SK-N-SH (cell line): ENCODE results near the gene KIFC3. TPM values are rescaled to one million over a fixed set of nuclear protein-coding genes. Genes with fewer than 3 reads are reported as not detected.
"Not testable (repeated sequence)": the region's sequence is repeated elsewhere in the genome, so short reads cannot be mapped to it uniquely, and the experiment has no call there.

Source experiments
- CTCF ChIA-PET: fragments of 300-600, 350-600 bp; formaldehyde crosslinking; extraction: SDS; loops from one replicate; lab custom pipeline; 2021; lab: Yijun Ruan, JAX
- POLR2A ChIA-PET: fragments of 350-600 bp; sonication (Branson Sonifier 250); formaldehyde crosslinking; extraction: SDS; loops from one replicate; lab custom pipeline; 2020; ENCODE audit warnings: antibody characterized with exemption, inconsistent platforms; lab: Yijun Ruan, JAX
- DNase-seq: peaks from one replicate; pipeline ENCODE4 v3.0.0; 2012
- H2AFZ ChIP-seq: fragments of 200-600 bp; sonication (generic); 2 replicates; pipeline ENCODE4 v1.8.1; 2016; ENCODE audit warnings: antibody characterized with exemption, mild to moderate bottlenecking, low read depth
- H3F3A ChIP-seq: fragments of 200-600 bp; sonication (generic); replicated peaks from 2 replicates; pipeline ENCODE3; 2016; ENCODE audit warnings: antibody characterized with exemption, mild to moderate bottlenecking; ENCODE audit not compliant: insufficient read depth
- H3K27ac ChIP-seq, 2 experiments: fragments of 200-500 bp in 1 of 2; fragments of 200-600 bp in 1 of 2; sonication (Bioruptor generic) in 1 of 2; sonication (generic), shearing (Covaris generic) in 1 of 2; 2 replicates each; pipeline versions ENCODE4 v1.5.1 to v1.6.1; 2014 to 2016; ENCODE audit warnings: low read depth in 2 of 2, inconsistent platforms in 1 of 2, low read length in 1 of 2, mild to moderate bottlenecking in 1 of 2, mixed read lengths in 1 of 2
- H3K27me3 ChIP-seq: fragments of 200-600 bp; sonication (generic), shearing (Covaris generic); 2 replicates; pipeline ENCODE4 v1.6.1; 2016; ENCODE audit warnings: mixed run types; ENCODE audit not compliant: insufficient read depth
- H3K36me3 ChIP-seq, 2 experiments: fragments of 200-500 bp in 1 of 2; fragments of 200-600 bp in 1 of 2; sonication (Bioruptor generic) in 1 of 2; sonication (generic) in 1 of 2; replicated peaks in 1 of 2; 2 replicates each; pipeline versions ENCODE3 to v1.5.1; 2014 to 2016; ENCODE audit warnings: low read length in 1 of 2, mild to moderate bottlenecking in 1 of 2; ENCODE audit not compliant: insufficient read depth in 2 of 2, control insufficient read depth in 1 of 2
- H3K4me1 ChIP-seq, 2 experiments: fragments of 200-500 bp in 1 of 2; fragments of 200-600 bp in 1 of 2; sonication (Bioruptor generic) in 1 of 2; sonication (generic), shearing (Covaris generic) in 1 of 2; 2 replicates each; pipeline versions ENCODE4 v1.5.1 to v1.6.1; 2014 to 2016; ENCODE audit warnings: low read depth in 1 of 2, low read length in 1 of 2, mixed run types in 1 of 2; ENCODE audit not compliant: insufficient read depth in 2 of 2, control insufficient read depth in 1 of 2
- H3K4me2 ChIP-seq: fragments of 200-600 bp; sonication (generic), shearing (Covaris generic); 2 replicates; pipeline ENCODE4 v1.6.1; 2017; ENCODE audit warnings: mixed run types
- H3K4me3 ChIP-seq, 2 experiments: fragments of 200-500 bp in 1 of 2; fragments of 200-600 bp in 1 of 2; sonication (Bioruptor generic) in 1 of 2; sonication (generic), shearing (Covaris generic) in 1 of 2; 2 replicates each; pipeline versions ENCODE4 v1.5.1 to v1.8.1; 2014 to 2016; ENCODE audit warnings: low read depth in 2 of 2, inconsistent platforms in 1 of 2, low read length in 1 of 2, mild to moderate bottlenecking in 1 of 2, mixed read lengths in 1 of 2, moderate library complexity in 1 of 2
- H3K79me2 ChIP-seq: fragments of 200-600 bp; sonication (generic); 2 replicates; pipeline ENCODE4 v1.8.1; 2017; ENCODE audit warnings: mild to moderate bottlenecking; ENCODE audit not compliant: insufficient read depth
- H3K9ac ChIP-seq: fragments of 200-600 bp; sonication (generic); 2 replicates; pipeline ENCODE4 v1.6.1; 2017; ENCODE audit warnings: mixed run types
- H3K9me2 ChIP-seq: fragments of 200-600 bp; sonication (generic); 2 replicates; pipeline ENCODE4 v1.6.1; 2017; ENCODE audit warnings: mixed run types
- H3K9me3 ChIP-seq: fragments of 200-600 bp; sonication (generic); 2 replicates; pipeline ENCODE4 v1.6.1; 2017; ENCODE audit warnings: mixed run types, mild to moderate bottlenecking, moderate library complexity
- H4K20me1 ChIP-seq: fragments of 200-600 bp; sonication (generic); 2 replicates; pipeline ENCODE4 v1.6.1; 2017; ENCODE audit warnings: mild to moderate bottlenecking, mixed run types; ENCODE audit not compliant: insufficient read depth
- CHD2 ChIP-seq: fragments of 150-350 bp; IDR thresholded peaks from 2 replicates; pipeline ENCODE4 v1.6.1; 2018; ENCODE audit warnings: low read length; ENCODE audit not compliant: partially characterized antibody
- ELF1 ChIP-seq: IDR thresholded peaks from 2 replicates; pipeline ENCODE4 v1.4.0; 2012
- EZH2phosphoT487 ChIP-seq: fragments of 200-600 bp; sonication (generic); IDR thresholded peaks from 2 replicates; pipeline ENCODE4 v1.6.1; 2017; ENCODE audit warnings: low read depth, mixed run types, mild to moderate bottlenecking, antibody characterized with exemption, moderate library complexity, borderline replicate concordance
- FOSL2 ChIP-seq: IDR thresholded peaks from 2 replicates; pipeline ENCODE4 v1.4.0; 2012; ENCODE audit warnings: low read depth, mild to moderate bottlenecking, moderate library complexity, borderline replicate concordance
- FOXJ3 ChIP-seq: sonication (generic); formaldehyde crosslinking; IDR thresholded peaks from 2 replicates; pipeline ENCODE4 v1.5.1; 2020; ENCODE audit warnings: mild to moderate bottlenecking, missing genetic modification reagents
- GATA2 ChIP-seq: sonication (generic); formaldehyde crosslinking; IDR thresholded peaks from 2 replicates; pipeline ENCODE4 v1.5.0; 2020; ENCODE audit warnings: mild to moderate bottlenecking, missing genetic modification reagents
- JUND ChIP-seq: IDR thresholded peaks from 2 replicates; pipeline ENCODE4 v1.4.0; 2012
- MEF2A ChIP-seq: IDR thresholded peaks from 2 replicates; pipeline ENCODE4 v1.4.0; 2012; ENCODE audit warnings: low read depth, borderline replicate concordance
- NRF1 ChIP-seq: IDR thresholded peaks from 2 replicates; pipeline ENCODE4 v1.6.1; 2012; ENCODE audit warnings: low read depth, mild to moderate bottlenecking, low read length
- POLR2AphosphoS5 ChIP-seq: IDR thresholded peaks from 2 replicates; pipeline ENCODE4 v1.6.1; 2012; ENCODE audit warnings: low read depth, low read length
- RCOR1 ChIP-seq: fragments of 150-350 bp; IDR thresholded peaks from 2 replicates; pipeline ENCODE4 v1.6.1; 2017; ENCODE audit warnings: antibody characterized with exemption, low read length
- RFX5 ChIP-seq: IDR thresholded peaks from 2 replicates; pipeline ENCODE4 v1.6.1; 2012; ENCODE audit warnings: mild to moderate bottlenecking, improper control_type of control experiment, low read length
- RXRA ChIP-seq: IDR thresholded peaks from 2 replicates; pipeline ENCODE4 v1.4.0; 2012; ENCODE audit warnings: low read depth, mild to moderate bottlenecking, borderline replicate concordance
- SIN3A ChIP-seq: IDR thresholded peaks from 2 replicates; pipeline ENCODE4 v1.6.1; 2012; ENCODE audit warnings: low read depth, mild to moderate bottlenecking, low read length, moderate library complexity, borderline replicate concordance
- SMC3 ChIP-seq: IDR thresholded peaks from 2 replicates; pipeline ENCODE4 v1.6.1; 2012; ENCODE audit warnings: low read depth, low read length, improper control_type of control experiment
- TEAD4 ChIP-seq: IDR thresholded peaks from 2 replicates; pipeline ENCODE4 v1.4.0; 2012; ENCODE audit warnings: mild to moderate bottlenecking, borderline replicate concordance; ENCODE audit not compliant: insufficient read depth
- WGBS: methylation state at CpG from one replicate; pipeline ENCODE4 v1.1.6; 2017; ENCODE audit warnings: low lambda C conversion rate; 5-methylcytosine and 5-hydroxymethylcytosine counted together
- polyA plus RNA-seq, 3 experiments: library from polyadenylated mRNA; depleted of rRNA; stranded (reverse); fragments of >200 nt; gene quantifications; 2 replicates each; pipeline ENCODE4 v1.2.3, GENCODE V29; 2012

KIFC3 gene
- polyA plus RNA-seq, 1 of the 3 experiments (the other 2 are of a cell fraction): 65.4 TPM

GRCh38 chr16:57802341-57803133 lies at the start of gene KIFC3 (continued):
- no peak for TF ChIP-seq RFX5
- peak; percentile 44; the same call in 1 of the 2 replicates for TF ChIP-seq FOSL2
- TF ChIP-seq ELF1: no peak
- no peak; the same call in 1 of the 2 replicates for TF ChIP-seq POLR2AphosphoS5
- TF ChIP-seq MEF2A: no peak
- no peak for TF ChIP-seq CHD2
- no peak for TF ChIP-seq RCOR1
- no peak for TF ChIP-seq EZH2phosphoT487
- peak; percentile 58 for TF ChIP-seq NRF1
- TF ChIP-seq RXRA: no peak
- TF ChIP-seq FOXJ3 (CRISPR knock-in tag): 0 out of 2 replicates have a peak, but pooled peaks have one; percentile 44
- no peak for TF ChIP-seq SIN3A
- no peak for TF ChIP-seq SMC3
- TF ChIP-seq TEAD4: no peak
- TF ChIP-seq, all 33 proteins: peak for 5

- H3K4me1 ChIP-seq: no peaks in the 10 kb centered on the region; a peak in 1 of 4 replicates
- ChIA-PET POLR2A (no interaction called here), CTCF (interaction anchor here (0.6 to 1.9 kb wide), 4 partner anchors 15 to 183 kb away, joined by 3 to 6 read pairs (median 4); no protein-coding TSS in a partner anchor)
- H3F3A ChIP-seq: no peaks in the 10 kb centered on the region
- TF ChIP-seq FOSL2: no peak
- TF ChIP-seq JUND: no peak
- no peak for TF ChIP-seq GATA2 (CRISPR knock-in tag)
- DNase-seq: no peak
- no peaks in the 10 kb centered on the region for H3K79me2 ChIP-seq
- no peak overlapping the region for H3K4me2 ChIP-seq
- H3K9ac ChIP-seq: no peak overlapping the region
- H2AFZ ChIP-seq: no peak overlapping the region
- H3K27ac ChIP-seq: no peak overlapping the region
- no peaks in the 10 kb centered on the region for H3K27me3 ChIP-seq
- no peaks in the 10 kb centered on the region for H3K9me3 ChIP-seq
- H3K36me3 ChIP-seq: no peaks in the 10 kb centered on the region
- H4K20me1 ChIP-seq: no peaks in the 10 kb centered on the region
- whole genome bisulfite sequencing: 63% methylated on average over 5 of the region's 5 CpGs
- no peaks in the 10 kb centered on the region for H3K9me2 ChIP-seq
- H3K4me3 ChIP-seq: no peak overlapping the region
Observed at GRCh38 chr16:57848181-57848580, 45.9 kb upstream of the KIFC3 start.

GRCh38 chr16:57846931-57847330 lies 44.6 kb upstream of the KIFC3 start:
- H3K4me1 ChIP-seq, H3K9me2 ChIP-seq, H3K9ac ChIP-seq, H3F3A ChIP-seq, H4K20me1 ChIP-seq, H3K9me3 ChIP-seq, POLR2A ChIA-PET, H3K27me3 ChIP-seq, H2AFZ ChIP-seq, H3K4me2 ChIP-seq, DNase-seq, H3K36me3 ChIP-seq, H3K27ac ChIP-seq, CTCF ChIA-PET, H3K4me3 ChIP-seq, H3K79me2 ChIP-seq: not testable (repeated sequence)
- 73% methylated on average over 5 of the region's 6 CpGs for WGBS
